Measurements from ENCODE around the gene NXPH4. TPM values are rescaled to one million over a fixed set of nuclear protein-coding genes. Genes with fewer than 3 reads are reported as not detected.
A peak's percentile ranks its signal among the peaks of the same experiment; 100 is the strongest.

The NXPH4 gene
- total RNA-seq, 1 donor from 2014 or later = 82.8 TPM

DNA sequence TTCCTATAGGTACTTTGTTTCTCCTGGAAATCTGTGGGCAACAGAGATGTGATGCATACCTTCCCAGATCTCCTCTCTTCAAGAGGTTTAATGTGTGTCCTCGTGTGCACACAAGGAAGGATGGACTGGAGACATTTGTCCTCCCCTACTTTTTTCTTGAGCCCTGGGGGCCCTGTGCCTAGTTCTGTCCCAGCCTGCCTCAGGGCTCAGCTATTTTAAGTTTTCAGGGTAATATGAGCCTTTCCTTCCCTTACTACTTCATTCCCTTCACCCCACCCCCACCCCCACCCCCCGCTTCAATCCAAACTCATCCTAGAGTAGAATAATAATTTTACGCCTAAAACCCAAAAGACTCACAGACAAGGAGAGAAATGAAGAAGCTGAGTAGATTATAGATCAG lies 33.9 kb downstream of the NXPH4 start:
- Mint-ChIP-seq H3K27me3 (ENCODE audit: low read depth) (no peaks in the 10 kb centered on the region), H3K36me3 (ENCODE audit: low read depth) (peaks cover 15% of the 10 kb centered on the region), H3K4me1 (ENCODE audit: low read depth) (peaks cover 25% of the 10 kb centered on the region), H3K9me3 (ENCODE audit: low read depth) (no peaks in the 10 kb centered on the region), H3K4me3 (ENCODE audit: unreplicated experiment) (no peak overlapping the region), H3K27ac (ENCODE audit: unreplicated experiment) (no peak overlapping the region)
- TF ChIP-seq, protein P1, sequence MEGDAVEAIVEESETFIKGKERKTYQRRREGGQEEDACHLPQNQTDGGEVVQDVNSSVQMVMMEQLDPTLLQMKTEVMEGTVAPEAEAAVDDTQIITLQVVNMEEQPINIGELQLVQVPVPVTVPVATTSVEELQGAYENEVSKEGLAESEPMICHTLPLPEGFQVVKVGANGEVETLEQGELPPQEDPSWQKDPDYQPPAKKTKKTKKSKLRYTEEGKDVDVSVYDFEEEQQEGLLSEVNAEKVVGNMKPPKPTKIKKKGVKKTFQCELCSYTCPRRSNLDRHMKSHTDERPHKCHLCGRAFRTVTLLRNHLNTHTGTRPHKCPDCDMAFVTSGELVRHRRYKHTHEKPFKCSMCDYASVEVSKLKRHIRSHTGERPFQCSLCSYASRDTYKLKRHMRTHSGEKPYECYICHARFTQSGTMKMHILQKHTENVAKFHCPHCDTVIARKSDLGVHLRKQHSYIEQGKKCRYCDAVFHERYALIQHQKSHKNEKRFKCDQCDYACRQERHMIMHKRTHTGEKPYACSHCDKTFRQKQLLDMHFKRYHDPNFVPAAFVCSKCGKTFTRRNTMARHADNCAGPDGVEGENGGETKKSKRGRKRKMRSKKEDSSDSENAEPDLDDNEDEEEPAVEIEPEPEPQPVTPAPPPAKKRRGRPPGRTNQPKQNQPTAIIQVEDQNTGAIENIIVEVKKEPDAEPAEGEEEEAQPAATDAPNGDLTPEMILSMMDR (IDR thresholded peaks at IDR 0.05) = no peak
- DNase-seq (ENCODE audit: low spot score) = no peak

DNA sequence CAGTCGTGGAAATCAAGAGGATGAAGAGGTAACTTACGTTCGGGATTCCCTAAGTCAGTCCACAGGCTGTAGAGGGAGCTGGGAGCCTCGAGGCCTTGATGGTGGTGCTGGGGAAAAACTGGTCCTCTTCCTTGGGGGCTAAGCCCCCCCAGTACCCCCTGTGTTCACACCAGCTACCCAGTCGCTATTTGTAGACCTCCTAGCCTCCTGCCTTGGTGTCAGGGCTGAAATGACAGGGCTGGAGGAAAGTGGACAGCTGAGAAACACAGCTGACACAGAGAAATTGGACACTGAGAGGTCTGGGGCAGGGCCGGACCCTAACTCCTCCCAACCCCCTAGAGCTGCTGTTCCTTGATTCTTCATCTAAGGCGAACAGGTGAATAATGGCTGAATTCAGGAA lies 34.4 kb downstream of the NXPH4 start, which contains the start of gene STAC3:
Gene STAC3 (minus strand): TSS at position 232 of the 400 bp plus-strand sequence. CDS start 1,551 bp downstream, outside the sequence.
- no peaks in the 10 kb centered on the region for H3K27me3 Mint-ChIP-seq (ENCODE audit: low read depth)
- H3K9me3 Mint-ChIP-seq (ENCODE audit: low read depth) = no peaks in the 10 kb centered on the region
- peaks cover 18% of the 10 kb centered on the region for H3K36me3 Mint-ChIP-seq (ENCODE audit: low read depth)
- H3K4me1 Mint-ChIP-seq (ENCODE audit: low read depth) = peaks cover 25% of the 10 kb centered on the region
- DNase-seq (ENCODE audit: low spot score) = peak; percentile 34
- TF ChIP-seq, protein P1 (IDR thresholded peaks at IDR 0.05) = no peak
- no peak within 1 kb of the TSS for H3K4me3 Mint-ChIP-seq (ENCODE audit: unreplicated experiment)
- no peak within 1 kb of the TSS for H3K27ac Mint-ChIP-seq (ENCODE audit: unreplicated experiment)

DNA sequence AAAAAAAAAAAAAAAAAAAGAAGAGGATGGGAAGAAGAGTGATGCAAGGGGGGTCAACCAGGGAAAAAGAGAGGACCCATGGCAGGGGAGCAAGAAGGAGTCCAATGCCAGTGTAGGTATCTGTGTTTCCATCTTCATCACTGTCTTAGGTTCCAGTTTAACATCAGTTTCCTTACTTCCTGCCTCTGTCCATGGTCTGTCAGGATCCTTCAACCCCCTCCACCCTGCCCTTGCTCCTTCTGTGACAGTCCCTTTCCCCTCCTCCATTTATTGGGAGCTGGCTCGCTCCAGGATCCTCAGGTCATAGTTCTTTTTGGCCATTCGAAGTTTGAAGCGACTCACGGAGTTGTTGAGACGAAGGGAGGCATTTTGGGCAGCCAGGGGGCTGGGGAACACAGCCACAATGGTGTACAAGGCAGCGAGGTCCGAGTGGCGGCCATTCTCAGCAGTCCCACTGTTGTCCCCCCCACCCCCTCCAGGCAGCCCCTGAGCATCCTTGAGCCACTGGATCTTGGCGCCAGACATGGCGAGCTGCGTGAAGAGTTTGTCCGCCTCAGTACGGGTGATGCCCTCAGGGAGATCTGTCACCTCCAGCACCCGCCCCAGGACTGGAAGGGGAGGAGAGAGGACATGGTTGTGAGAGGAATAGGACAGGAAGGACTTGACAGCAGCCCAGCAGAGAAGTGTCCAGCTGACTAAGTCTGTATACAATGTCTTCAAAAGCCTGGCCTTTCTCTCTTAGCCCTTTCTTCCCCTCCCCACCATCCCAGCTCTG lies 38.1 kb downstream of the NXPH4 start:
- TF ChIP-seq, protein P1 (IDR thresholded peaks at IDR 0.05) = no peak
- DNase-seq (ENCODE audit: low spot score) = no peak
- Mint-ChIP-seq H3K4me1 (ENCODE audit: low read depth) (peaks cover 16% of the 10 kb centered on the region), H3K4me3 (ENCODE audit: unreplicated experiment) (no peak overlapping the region), H3K27me3 (ENCODE audit: low read depth) (no peaks in the 10 kb centered on the region), H3K36me3 (ENCODE audit: low read depth) (peaks cover 13% of the 10 kb centered on the region), H3K9me3 (ENCODE audit: low read depth) (no peaks in the 10 kb centered on the region), H3K27ac (ENCODE audit: unreplicated experiment) (no peak overlapping the region)

DNA sequence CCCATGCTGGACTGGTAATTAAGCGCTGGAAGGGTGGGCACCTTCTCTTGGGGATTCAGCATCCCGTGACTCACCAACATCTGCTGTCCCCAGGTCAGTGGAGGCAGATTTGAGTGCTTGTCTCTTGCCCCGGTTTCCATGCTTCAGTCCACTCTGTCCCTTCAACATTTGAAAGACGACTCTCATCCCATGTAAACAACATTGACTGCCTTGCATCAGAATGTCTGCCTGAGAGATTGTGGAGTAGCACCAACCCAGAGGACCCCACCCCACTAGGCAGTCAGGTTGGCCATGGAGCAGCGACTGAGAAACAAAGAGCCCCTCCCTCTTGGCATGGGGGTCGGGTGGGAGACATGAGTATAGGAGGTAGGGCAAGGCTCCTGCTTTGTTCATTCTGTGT lies 39.3 kb downstream of the NXPH4 start:
- Mint-ChIP-seq H3K36me3 (ENCODE audit: low read depth) (peaks cover 16% of the 10 kb centered on the region), H3K4me1 (ENCODE audit: low read depth) (peaks cover 11% of the 10 kb centered on the region), H3K27ac (ENCODE audit: unreplicated experiment) (peak overlapping the region; percentile 5), H3K27me3 (ENCODE audit: low read depth) (no peaks in the 10 kb centered on the region), H3K9me3 (ENCODE audit: low read depth) (no peaks in the 10 kb centered on the region), H3K4me3 (ENCODE audit: unreplicated experiment) (no peak overlapping the region)
- DNase-seq (ENCODE audit: low spot score) = no peak
- TF ChIP-seq, protein P1 (IDR thresholded peaks at IDR 0.05) = no peak

DNA sequence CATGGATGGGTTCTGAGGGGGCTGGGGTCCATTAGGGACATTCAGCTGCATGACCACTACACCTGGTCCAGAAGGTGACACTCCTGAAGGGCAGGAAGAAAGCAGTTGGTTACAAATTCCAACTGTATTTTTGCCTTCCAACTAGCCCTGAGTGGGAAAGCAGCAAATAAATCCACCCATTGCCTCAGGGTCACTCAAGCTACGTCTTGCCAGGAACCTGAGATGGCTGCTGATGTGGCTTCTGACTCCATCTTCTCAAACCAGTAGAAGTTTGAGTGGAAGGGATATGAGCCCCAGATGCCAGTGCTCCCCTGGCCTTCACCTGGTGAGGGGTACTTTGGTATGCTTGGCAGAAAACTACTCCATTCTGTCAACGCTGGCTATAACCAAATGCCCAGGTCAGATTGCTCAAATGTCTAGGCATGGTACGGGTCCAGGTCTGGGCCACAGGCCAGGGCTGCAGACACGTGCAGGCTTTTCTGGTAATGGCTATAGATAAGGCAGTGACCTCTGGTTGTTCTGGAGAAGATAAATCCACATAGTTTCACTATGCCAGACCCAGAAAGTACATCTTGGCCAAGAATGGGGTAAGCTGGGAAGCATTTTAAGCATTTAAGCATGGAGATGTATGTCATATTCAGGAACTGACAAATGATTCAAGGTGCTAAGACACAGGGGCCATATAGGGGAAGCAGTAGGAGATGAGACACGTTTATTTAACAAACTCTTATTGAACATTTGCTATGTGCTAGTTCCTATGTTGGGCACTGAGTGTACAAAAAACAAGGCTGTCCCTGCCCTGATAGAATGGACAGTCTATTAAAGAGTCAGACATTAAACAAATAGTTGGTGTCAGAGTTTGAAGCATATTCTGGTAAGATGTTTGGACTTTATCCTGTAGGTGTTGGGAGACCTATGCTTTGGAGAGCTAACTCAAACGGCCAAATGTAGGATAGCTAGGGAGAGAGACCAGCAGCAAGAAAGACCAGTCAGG lies 42.7 kb downstream of the NXPH4 start:
- H3K36me3 Mint-ChIP-seq (ENCODE audit: low read depth) = peaks cover 12% of the 10 kb centered on the region
- no peak overlapping the region for H3K27ac Mint-ChIP-seq (ENCODE audit: unreplicated experiment)
- no peak for DNase-seq (ENCODE audit: low spot score)
- peaks cover 12% of the 10 kb centered on the region for H3K4me1 Mint-ChIP-seq (ENCODE audit: low read depth)
- H3K9me3 Mint-ChIP-seq (ENCODE audit: low read depth) = no peaks in the 10 kb centered on the region
- TF ChIP-seq, protein P1 (IDR thresholded peaks at IDR 0.05) = no peak
- no peaks in the 10 kb centered on the region for H3K27me3 Mint-ChIP-seq (ENCODE audit: low read depth)
- no peak overlapping the region for H3K4me3 Mint-ChIP-seq (ENCODE audit: unreplicated experiment)
